HG02840 (cell line): ENCODE data around the gene PDE4C.
"Not testable (repeated sequence)": the region's sequence is repeated elsewhere in the genome, so short reads cannot be mapped to it uniquely, and the experiment has no call there.

Experiments used
- ATAC-seq: cut with Tn5 transposase; IDR thresholded peaks from one replicate; pipeline ENCODE4 v1.9.1; 2021; ENCODE audit warnings: mild to moderate bottlenecking, moderate library complexity, moderate number of reproducible peaks; ENCODE audit not compliant: unreplicated experiment, low FRiP score

PDE4C gene

GRCh38 chr19:18224525-18225354 is 1.5 kb downstream of the PDE4C start:
- ATAC-seq = peak; percentile 83

GRCh38 chr19:18223860-18224524 is 2.2 kb downstream of the PDE4C start:
- peak; percentile 4 for ATAC-seq

- ATAC-seq = no peak
Observed at GRCh38 chr19:18221815-18222725, 4.2 kb downstream of the PDE4C start.

- ATAC-seq = no peak
Observed at GRCh38 chr19:18220632-18221275, 5.5 kb downstream of the PDE4C start.

GRCh38 chr19:18219911-18220631 is 6.2 kb downstream of the PDE4C start:
- ATAC-seq = no peak

- ATAC-seq = no peak
Observed at GRCh38 chr19:18218600-18218999, 7.6 kb downstream of the PDE4C start.

GRCh38 chr19:18218159-18218558 is 8.1 kb downstream of the PDE4C start:
- no peak for ATAC-seq

- ATAC-seq = no peak
Observed at GRCh38 chr19:18216789-18217188, 9.4 kb downstream of the PDE4C start.

GRCh38 chr19:18214779-18215433 is 11.3 kb downstream of the PDE4C start:
- no peak for ATAC-seq

- no peak for ATAC-seq
Observed at GRCh38 chr19:18211683-18212082, 14.6 kb downstream of the PDE4C start.

- ATAC-seq = not testable (repeated sequence)
Observed at GRCh38 chr19:18209912-18210311, 16.3 kb downstream of the PDE4C start.

- no peak for ATAC-seq
Observed at GRCh38 chr19:18208098-18208951, 17.9 kb downstream of the PDE4C start.

GRCh38 chr19:18206018-18206417 is 20.2 kb downstream of the PDE4C start:
- no peak for ATAC-seq

- ATAC-seq = no peak
Observed at GRCh38 chr19:18205200-18205892, 20.9 kb downstream of the PDE4C start.

GRCh38 chr19:18204394-18205199 is 21.6 kb downstream of the PDE4C start:
- peak; percentile 20 for ATAC-seq

- ATAC-seq = peak; percentile 92
Observed at GRCh38 chr19:18203863-18204393, 22.3 kb downstream of the PDE4C start, which contains the start of gene RAB3A. RAB3A (minus strand) TSS chr19:18204042; CDS start chr19:18202740, 1,302 bp downstream.
